GM21390 (cell line): ENCODE data around the gene HTRA2.
"Not testable (repeated sequence)": the region's sequence is repeated elsewhere in the genome, so short reads cannot be mapped to it uniquely, and the experiment has no call there.

Source experiments
- ATAC-seq: cut with Tn5 transposase; IDR thresholded peaks from one replicate; pipeline ENCODE4 v1.9.1; 2021; ENCODE audit not compliant: unreplicated experiment

Gene HTRA2

GRCh38 chr2:74558284-74559230 lies 28.8 kb downstream of the HTRA2 start:
- no peak for ATAC-seq

DNA sequence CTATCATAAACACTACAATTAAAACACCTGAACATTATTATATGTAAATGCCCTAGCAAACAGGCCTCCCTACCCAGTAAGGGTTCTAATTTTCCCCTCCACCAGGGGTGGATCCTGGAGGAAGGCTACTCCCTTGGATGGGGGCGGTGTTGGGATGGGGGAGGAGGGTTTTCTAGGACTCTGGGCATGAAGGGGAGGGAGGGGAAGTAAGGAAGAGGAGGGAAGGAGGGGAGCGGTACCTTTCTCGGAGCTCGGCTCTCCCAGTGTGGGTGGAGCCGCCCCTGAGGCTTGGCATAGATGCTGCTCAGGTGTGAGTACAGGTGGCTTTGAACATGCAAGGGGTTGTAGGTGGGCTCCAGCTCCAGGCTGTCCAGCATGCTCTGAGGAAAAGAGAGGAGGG lies 30.2 kb downstream of the HTRA2 start:
- no peak for ATAC-seq

GRCh38 chr2:74560591-74560990 lies 30.9 kb downstream of the HTRA2 start:
- ATAC-seq = no peak

DNA sequence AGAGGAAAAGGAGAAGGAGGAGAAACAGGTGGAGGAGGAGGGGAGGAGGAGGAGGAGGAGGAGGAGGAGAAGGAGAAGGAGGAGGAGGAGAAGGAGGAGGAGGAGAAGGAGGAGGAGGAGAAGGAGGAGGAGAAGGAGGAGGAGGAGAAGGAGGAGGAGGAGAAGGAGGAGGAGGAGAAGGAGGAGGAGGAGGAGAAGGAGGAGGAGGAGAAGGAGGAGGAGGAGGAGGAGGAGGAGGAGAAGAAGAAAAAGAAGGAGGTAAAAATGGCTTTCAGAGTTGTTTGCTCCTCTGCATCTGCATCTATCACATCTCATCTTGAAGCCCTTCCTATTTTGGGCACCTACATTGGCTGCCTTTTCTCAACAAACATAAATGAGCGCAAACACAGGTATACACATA lies 31.3 kb downstream of the HTRA2 start:
- not testable (repeated sequence) for ATAC-seq

DNA sequence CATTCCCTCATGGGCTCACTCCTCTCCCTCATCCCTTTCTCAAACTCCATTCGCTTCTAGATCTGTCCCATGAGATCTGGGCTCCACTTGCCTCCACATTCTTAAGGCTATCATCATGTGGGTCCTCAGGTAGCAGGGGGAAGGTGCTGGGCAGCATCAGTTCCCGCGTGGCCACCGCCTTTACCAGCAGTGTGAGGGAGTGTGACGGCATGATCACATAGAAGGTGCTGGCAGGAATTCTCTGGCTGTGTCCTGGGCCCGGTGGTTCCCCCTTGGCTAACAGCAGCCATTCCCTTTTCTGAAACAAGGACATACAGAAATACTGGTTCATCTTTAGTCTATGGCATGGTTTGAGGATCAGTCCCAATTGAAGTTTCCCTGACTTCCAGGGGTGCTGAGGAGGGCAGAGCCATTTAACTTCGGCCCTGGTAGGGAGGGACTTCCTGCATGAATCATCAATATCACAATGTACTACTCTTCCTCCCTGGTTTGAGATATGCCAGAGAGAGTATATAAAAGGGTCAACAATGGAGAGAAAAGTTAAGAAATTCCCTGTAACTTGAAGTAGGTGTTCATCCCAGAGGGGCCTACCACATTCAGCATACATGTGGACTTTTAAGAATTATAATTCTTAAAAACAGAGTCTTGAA lies 32.5 kb downstream of the HTRA2 start:
- no peak for ATAC-seq

- ATAC-seq = no peak
These were observed 34.5 kb downstream of the HTRA2 start for GRCh38 chr2:74564222-74564621.

- no peak for ATAC-seq
These were observed 36.5 kb downstream of the HTRA2 start for GRCh38 chr2:74566076-74566753.

DNA sequence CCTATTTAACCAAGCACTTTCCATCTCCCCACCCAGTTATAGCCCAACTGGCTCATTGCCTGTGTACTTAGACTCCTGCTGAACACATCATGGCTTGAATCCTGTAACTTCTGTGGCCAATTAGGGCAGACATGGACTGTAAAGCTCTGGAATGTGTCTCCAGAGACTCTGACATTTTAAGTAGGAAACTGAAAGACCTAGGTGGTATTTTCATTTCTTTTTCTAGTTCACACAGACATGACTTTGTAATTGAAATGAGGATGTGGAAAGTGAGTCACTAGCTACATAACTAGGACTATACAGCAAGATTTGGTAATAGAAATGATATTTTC lies 37.0 kb downstream of the HTRA2 start:
- no peak for ATAC-seq

DNA sequence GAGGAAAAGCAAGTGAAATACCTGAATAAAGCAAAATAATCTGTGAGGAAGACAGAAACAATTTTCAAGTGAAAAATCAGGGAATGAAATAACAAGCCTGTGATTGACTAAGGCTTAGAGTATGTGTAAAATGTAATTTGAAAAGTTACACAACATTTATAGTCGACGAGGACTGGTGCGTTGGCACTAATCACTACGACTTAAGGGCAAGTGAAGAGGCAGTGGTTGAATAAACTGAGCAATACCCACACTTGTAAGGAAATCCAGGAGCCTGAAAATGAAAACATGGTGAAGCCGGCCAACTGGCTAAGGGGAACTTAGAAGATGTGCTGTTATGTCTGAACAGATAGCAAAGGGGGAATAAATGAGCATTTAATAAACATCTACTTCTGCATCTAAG lies 38.1 kb downstream of the HTRA2 start:
- ATAC-seq = no peak

- no peak for ATAC-seq
These were observed 40.0 kb downstream of the HTRA2 start for GRCh38 chr2:74569686-74570085.

GRCh38 chr2:74571058-74571457 lies 41.3 kb downstream of the HTRA2 start:
- peak; percentile 57 for ATAC-seq

GRCh38 chr2:74572178-74572925 lies 42.6 kb downstream of the HTRA2 start:
- ATAC-seq = no peak

- ATAC-seq = peak; percentile 32
These were observed 44.2 kb downstream of the HTRA2 start for GRCh38 chr2:74573747-74574562.

- ATAC-seq = no peak
These were observed 45.6 kb downstream of the HTRA2 start for GRCh38 chr2:74575320-74575719.

GRCh38 chr2:74576211-74576862 lies 46.6 kb downstream of the HTRA2 start:
- ATAC-seq = no peak

GRCh38 chr2:74576863-74577229 lies 47.1 kb downstream of the HTRA2 start:
- no peak for ATAC-seq

- peak; percentile 33 for ATAC-seq
These were observed 47.7 kb downstream of the HTRA2 start for GRCh38 chr2:74577448-74577847.

DNA sequence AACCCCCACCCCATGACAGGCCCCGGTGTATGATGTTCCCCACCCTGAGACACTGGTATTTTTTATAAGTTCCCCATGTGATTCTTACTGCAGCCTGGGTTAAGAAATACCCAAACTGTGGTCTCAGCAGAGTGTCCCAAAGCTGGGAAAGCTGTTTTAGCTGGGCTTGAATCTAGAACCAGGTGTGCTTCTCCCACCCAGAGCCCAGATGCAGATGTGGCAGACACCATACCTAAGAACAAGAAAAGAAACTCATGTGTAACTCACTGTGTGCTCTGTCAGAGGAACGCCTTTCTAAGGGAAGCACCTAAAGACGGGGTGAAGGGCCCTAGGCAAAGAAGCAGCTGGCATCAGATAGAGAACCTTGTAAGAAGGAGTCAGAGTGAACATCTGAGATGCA lies 48.7 kb downstream of the HTRA2 start:
- ATAC-seq = peak; percentile 45

DNA sequence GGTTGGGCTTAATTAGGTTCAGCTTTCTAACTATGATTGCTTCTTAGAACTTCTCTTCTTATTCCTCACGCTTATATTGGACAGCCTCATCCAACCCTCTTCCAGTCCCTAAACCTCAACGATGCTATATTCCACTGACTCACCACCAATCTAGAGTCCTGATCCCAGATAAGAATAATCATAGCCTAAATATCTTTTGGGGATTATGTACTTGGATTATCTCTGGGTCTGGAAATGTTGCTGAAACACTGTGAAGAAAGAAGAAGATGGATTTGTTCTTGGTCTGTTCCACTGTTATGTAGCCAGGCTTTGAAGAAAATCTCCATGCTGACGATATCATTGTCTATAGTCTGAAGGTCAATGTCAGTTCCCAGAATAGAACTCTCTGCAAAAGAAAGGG lies 51.7 kb downstream of the HTRA2 start:
- ATAC-seq = no peak

DNA sequence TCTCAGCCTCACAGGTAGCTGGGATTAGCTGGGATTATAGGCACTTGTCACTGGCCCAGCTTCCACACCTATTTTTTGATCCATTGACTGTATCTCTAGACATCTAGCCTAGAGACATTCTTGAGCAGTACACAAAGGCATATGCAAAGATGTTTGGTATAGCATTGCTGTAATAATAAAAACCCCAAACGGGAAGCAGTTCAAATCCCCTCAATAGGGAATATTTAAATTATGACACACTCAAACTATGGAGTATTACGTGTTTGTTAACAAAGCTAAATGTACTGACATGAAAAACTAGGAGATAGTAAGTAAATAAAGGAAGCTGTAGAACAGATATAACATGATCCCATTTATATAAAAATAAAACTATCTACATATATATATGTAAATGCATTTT lies 52.5 kb downstream of the HTRA2 start:
- no peak for ATAC-seq
